MV-4-11 (cell line): Measurements from ENCODE around the gene MUC22.
A peak's percentile ranks its signal among the peaks of the same experiment; 100 is the strongest.

Source experiments
- DNase-seq: peaks from one replicate; lab custom pipeline; 2025; lab: John Stamatoyannopoulos, UW

The MUC22 gene

GRCh38 chr6:31079656-31080261 is 69.5 kb downstream of the MUC22 start:
- peak; percentile 43 for DNase-seq

GRCh38 chr6:31081872-31082271 is 71.6 kb downstream of the MUC22 start:
- no peak for DNase-seq

DNA sequence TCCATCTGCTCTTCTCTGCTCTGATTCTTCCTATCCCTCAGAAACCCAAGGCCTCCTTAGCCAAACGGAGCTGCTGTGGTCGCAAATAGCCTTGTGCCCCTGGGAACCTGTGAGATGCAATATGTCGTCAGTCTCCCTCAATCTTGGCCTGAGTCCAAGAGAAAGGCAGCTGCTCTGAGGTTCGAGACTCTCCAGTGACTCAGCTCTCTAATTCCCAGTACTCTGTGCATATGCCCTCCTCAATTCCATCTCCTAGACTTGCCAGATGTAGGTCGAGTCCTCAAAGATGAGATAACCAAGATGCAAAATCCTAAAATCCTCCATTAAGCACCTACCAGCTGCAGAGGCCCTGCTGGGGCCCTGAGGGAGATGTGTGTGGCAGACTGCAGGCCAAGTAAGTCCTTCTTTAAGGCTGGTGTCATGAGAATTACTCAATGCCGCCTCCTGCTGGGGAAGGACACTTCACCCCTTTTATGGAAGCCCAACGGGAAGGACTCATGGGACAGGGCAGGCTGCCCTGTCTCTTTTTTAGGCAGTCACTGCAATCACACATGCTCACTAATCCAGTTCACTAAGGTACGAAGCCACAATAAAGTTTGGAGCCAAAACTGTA is 73.6 kb downstream of the MUC22 start:
- peak; percentile 51 for DNase-seq
